Measurements from ENCODE around the gene EXOSC5. TPM values are rescaled to one million over a fixed set of nuclear protein-coding genes. Genes with fewer than 3 reads are reported as not detected.

The EXOSC5 gene
- total and polyA plus RNA-seq, 2 of the 13 experiments (the other 11 are each of a cell fraction or from before 2014, with no cell fraction given), result 24.1 to 26.5 TPM

- TF ChIP-seq, protein P1, sequence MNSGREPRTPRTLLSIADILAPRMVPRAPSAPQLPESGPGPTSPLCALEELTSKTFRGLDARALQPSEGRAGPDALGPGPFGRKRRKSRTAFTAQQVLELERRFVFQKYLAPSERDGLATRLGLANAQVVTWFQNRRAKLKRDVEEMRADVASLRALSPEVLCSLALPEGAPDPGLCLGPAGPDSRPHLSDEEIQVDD (CRISPR knock-in tag; IDR thresholded peaks at IDR 0.05; ENCODE audit: borderline replicate concordance), result no peak
- no peak for TF ChIP-seq ZBTB1 (CRISPR knock-in tag; IDR thresholded peaks at IDR 0.05; ENCODE audit: borderline replicate concordance)
- TF ChIP-seq ZMYM3 (CRISPR knock-in tag; IDR thresholded peaks at IDR 0.05), result peak; percentile 93
- TF ChIP-seq FOSL1 (CRISPR knock-in tag; IDR thresholded peaks at IDR 0.05; ENCODE audit: borderline replicate concordance), result no peak
- TF ChIP-seq RBM22 (optimal IDR thresholded peaks at IDR 0.05; ENCODE audit: low read length), result peak; percentile 88
- TF ChIP-seq JUN (CRISPR knock-in tag; IDR thresholded peaks at IDR 0.05), result no peak
- TF ChIP-seq ZNF766 (CRISPR knock-in tag; IDR thresholded peaks at IDR 0.05; ENCODE audit: borderline replicate concordance), result no peak
- 0 out of 2 replicates have a peak, but pooled peaks have one; percentile 76 for TF ChIP-seq ZNF136 (CRISPR knock-in tag; IDR thresholded peaks at IDR 0.05; ENCODE audit: low read depth)
- TF ChIP-seq, protein P2, sequence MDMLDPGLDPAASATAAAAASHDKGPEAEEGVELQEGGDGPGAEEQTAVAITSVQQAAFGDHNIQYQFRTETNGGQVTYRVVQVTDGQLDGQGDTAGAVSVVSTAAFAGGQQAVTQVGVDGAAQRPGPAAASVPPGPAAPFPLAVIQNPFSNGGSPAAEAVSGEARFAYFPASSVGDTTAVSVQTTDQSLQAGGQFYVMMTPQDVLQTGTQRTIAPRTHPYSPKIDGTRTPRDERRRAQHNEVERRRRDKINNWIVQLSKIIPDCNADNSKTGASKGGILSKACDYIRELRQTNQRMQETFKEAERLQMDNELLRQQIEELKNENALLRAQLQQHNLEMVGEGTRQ (IDR thresholded peaks at IDR 0.05; ENCODE audit: low read depth, low read length), result no peak
- TF ChIP-seq, protein P2 (CRISPR knock-in tag; IDR thresholded peaks at IDR 0.05; ENCODE audit: borderline replicate concordance), result no peak
- no peak; the same call in 1 of the 2 replicates for TF ChIP-seq ZMAT3 (CRISPR knock-in tag; conservative IDR thresholded peaks at IDR 0.05)
- no peak for TF ChIP-seq ZNF780A (CRISPR knock-in tag; IDR thresholded peaks at IDR 0.05)
- no peak for TF ChIP-seq HNF4G (IDR thresholded peaks at IDR 0.05; ENCODE audit: borderline replicate concordance, low read depth, low read length)
- no peak; the same call in 1 of the 2 replicates for TF ChIP-seq HNF4G (CRISPR knock-in tag; IDR thresholded peaks at IDR 0.05; ENCODE audit: borderline replicate concordance, low read depth)
- TF ChIP-seq FIP1L1 (IDR thresholded peaks at IDR 0.05; ENCODE audit: borderline replicate concordance, insufficient read depth, low read depth, low read length), result no peak
- TF ChIP-seq ZFP82 (CRISPR knock-in tag; IDR thresholded peaks at IDR 0.05; ENCODE audit: borderline replicate concordance), result no peak
- TF ChIP-seq MXD3 (CRISPR knock-in tag; IDR thresholded peaks at IDR 0.05), result peak; percentile 81; the same call in 1 of the 2 replicates
- peak; percentile 85 for TF ChIP-seq SP2 (CRISPR knock-in tag; IDR thresholded peaks at IDR 0.05)
- TF ChIP-seq ZNF782 (CRISPR knock-in tag; IDR thresholded peaks at IDR 0.05; ENCODE audit: borderline replicate concordance), result peak; percentile 83; the same call in 1 of the 2 replicates
- TF ChIP-seq ZNF83 (CRISPR knock-in tag; IDR thresholded peaks at IDR 0.05; ENCODE audit: borderline replicate concordance), result no peak
- no peak for TF ChIP-seq FLYWCH1 (CRISPR knock-in tag; IDR thresholded peaks at IDR 0.05)
- TF ChIP-seq ZNF383 (CRISPR knock-in tag; IDR thresholded peaks at IDR 0.05; ENCODE audit: borderline replicate concordance), result no peak
- no peak for TF ChIP-seq TP53 (CRISPR knock-in tag; conservative IDR thresholded peaks at IDR 0.05)
- TF ChIP-seq, protein P3, sequence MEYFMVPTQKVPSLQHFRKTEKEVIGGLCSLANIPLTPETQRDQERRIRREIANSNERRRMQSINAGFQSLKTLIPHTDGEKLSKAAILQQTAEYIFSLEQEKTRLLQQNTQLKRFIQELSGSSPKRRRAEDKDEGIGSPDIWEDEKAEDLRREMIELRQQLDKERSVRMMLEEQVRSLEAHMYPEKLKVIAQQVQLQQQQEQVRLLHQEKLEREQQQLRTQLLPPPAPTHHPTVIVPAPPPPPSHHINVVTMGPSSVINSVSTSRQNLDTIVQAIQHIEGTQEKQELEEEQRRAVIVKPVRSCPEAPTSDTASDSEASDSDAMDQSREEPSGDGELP (IDR thresholded peaks at IDR 0.05; ENCODE audit: borderline replicate concordance, low read depth), result no peak
- TF ChIP-seq NFE2L2 (IDR thresholded peaks at IDR 0.05; ENCODE audit: low read length), result no peak
- TF ChIP-seq TEAD3 (CRISPR knock-in tag; optimal IDR thresholded peaks at IDR 0.05; ENCODE audit: borderline replicate concordance), result no peak
- no peak for TF ChIP-seq JARID2 (CRISPR knock-in tag; IDR thresholded peaks at IDR 0.05; ENCODE audit: insufficient replicate concordance)
- TF ChIP-seq ZNF773 (CRISPR knock-in tag; IDR thresholded peaks at IDR 0.05; ENCODE audit: borderline replicate concordance), result no peak
Measured at GRCh38 chr19:41439441-41440222, 42.5 kb upstream of the EXOSC5 start, which contains the start of gene DMAC2 (continued).
